ENCODE data around the gene TMEM43.

The TMEM43 gene

GRCh38 chr3:14138109-14138877, 13.4 kb downstream of the TMEM43 start:
- Mint-ChIP-seq H3K36me3 (ENCODE audit: low read depth) (peaks cover 13% of the 10 kb centered on the region), H3K4me1 (no peaks in the 10 kb centered on the region), H3K27ac (peak overlapping the region; percentile 93), H3K27me3 (ENCODE audit: low read depth, poor library complexity) (no peaks in the 10 kb centered on the region), H3K9me3 (no peaks in the 10 kb centered on the region), H3K4me3 (no peak overlapping the region)
- DNase-seq = no peak
- TF ChIP-seq CTCF (IDR thresholded peaks at IDR 0.05) = no peak

GRCh38 chr3:14138878-14139655, 14.2 kb downstream of the TMEM43 start:
- H3K9me3 Mint-ChIP-seq = no peaks in the 10 kb centered on the region
- no peak overlapping the region for H3K27ac Mint-ChIP-seq
- H3K4me1 Mint-ChIP-seq = peaks cover 2% of the 10 kb centered on the region
- no peak overlapping the region for H3K4me3 Mint-ChIP-seq
- H3K27me3 Mint-ChIP-seq (ENCODE audit: low read depth, poor library complexity) = no peaks in the 10 kb centered on the region
- DNase-seq = no peak
- no peak for TF ChIP-seq CTCF (IDR thresholded peaks at IDR 0.05)
- peaks cover 13% of the 10 kb centered on the region for H3K36me3 Mint-ChIP-seq (ENCODE audit: low read depth)

- Mint-ChIP-seq H3K4me3 (no peak overlapping the region), H3K9me3 (no peaks in the 10 kb centered on the region), H3K36me3 (ENCODE audit: low read depth) (peaks cover 14% of the 10 kb centered on the region), H3K27ac (no peak overlapping the region), H3K27me3 (ENCODE audit: low read depth, poor library complexity) (no peaks in the 10 kb centered on the region), H3K4me1 (peaks cover 9% of the 10 kb centered on the region)
- DNase-seq = no peak
- TF ChIP-seq CTCF (IDR thresholded peaks at IDR 0.05) = no peak
These were observed 14.9 kb downstream of the TMEM43 start for GRCh38 chr3:14139771-14140170.

GRCh38 chr3:14140668-14141067, 15.8 kb downstream of the TMEM43 start:
- no peak for TF ChIP-seq CTCF (IDR thresholded peaks at IDR 0.05)
- DNase-seq = no peak
- Mint-ChIP-seq H3K36me3 (ENCODE audit: low read depth) (peaks cover 19% of the 10 kb centered on the region), H3K27me3 (ENCODE audit: low read depth, poor library complexity) (no peaks in the 10 kb centered on the region), H3K4me3 (no peak overlapping the region), H3K27ac (no peak overlapping the region), H3K9me3 (no peaks in the 10 kb centered on the region), H3K4me1 (peaks cover 15% of the 10 kb centered on the region)

- H3K4me1 Mint-ChIP-seq = peaks cover 18% of the 10 kb centered on the region
These were observed 16.3 kb downstream of the TMEM43 start for GRCh38 chr3:14141144-14141543.

More at GRCh38 chr3:14141144-14141543, 16.3 kb downstream of the TMEM43 start:
- H3K27me3 Mint-ChIP-seq (ENCODE audit: low read depth, poor library complexity) = no peaks in the 10 kb centered on the region
- H3K36me3 Mint-ChIP-seq (ENCODE audit: low read depth) = peaks cover 14% of the 10 kb centered on the region
- H3K9me3 Mint-ChIP-seq = no peaks in the 10 kb centered on the region
- no peak overlapping the region for H3K4me3 Mint-ChIP-seq
- no peak for DNase-seq
- TF ChIP-seq CTCF (IDR thresholded peaks at IDR 0.05) = no peak
- H3K27ac Mint-ChIP-seq = no peak overlapping the region
